GM21737 (cell line): ENCODE data around the gene ASTN1.

ENCODE experiments used
- ATAC-seq: cut with Tn5 transposase; IDR thresholded peaks from one replicate; pipeline ENCODE4 v1.9.1; 2021; ENCODE audit warnings: mild to moderate bottlenecking, moderate library complexity; ENCODE audit not compliant: unreplicated experiment

Gene ASTN1

DNA sequence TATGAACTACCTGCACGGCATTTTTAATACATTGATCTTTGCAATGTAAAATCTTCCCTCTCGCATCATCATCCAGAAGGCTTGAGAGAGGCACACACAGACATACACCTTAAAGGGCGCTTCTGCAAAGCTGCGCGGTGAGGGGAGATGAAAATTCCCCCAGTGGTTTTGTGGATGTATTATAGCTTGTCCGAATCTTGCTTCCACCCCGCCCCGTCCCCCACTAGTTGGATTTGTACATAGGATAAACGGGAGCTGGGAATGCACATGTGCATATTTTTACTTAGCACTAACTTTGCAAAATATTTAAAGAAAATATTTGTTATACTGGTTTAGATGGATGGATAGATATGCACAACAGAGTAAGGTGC is 542 bp upstream of the ASTN1 start:
- no peak for ATAC-seq

DNA sequence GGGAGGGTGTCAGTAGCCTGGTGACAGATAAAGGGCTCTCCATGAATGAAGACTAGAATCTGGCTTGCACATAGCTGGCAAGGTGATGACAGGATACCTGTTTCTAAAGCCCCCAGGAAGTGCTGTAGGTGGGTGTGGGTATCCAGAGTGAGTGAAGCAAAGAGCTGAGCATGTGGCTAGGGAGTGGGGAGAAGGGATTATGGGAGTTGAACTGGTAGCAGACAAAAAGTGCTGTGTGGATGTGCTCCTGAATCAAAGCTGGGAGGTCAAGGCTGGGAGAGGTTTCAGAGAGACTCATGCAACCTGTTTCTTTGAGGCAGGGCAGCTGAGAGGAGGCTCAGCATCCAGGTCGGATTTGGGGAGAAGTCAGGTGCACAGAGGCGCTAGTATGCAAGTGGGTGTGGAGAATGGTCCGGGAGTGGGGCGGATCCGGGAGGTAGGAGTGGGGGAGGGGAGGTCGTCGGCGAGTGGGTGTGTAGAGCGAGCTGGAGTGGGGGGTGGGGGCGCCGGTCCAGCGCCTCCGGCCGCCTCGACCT is 600 bp downstream of the ASTN1 start:
- no peak for ATAC-seq

DNA sequence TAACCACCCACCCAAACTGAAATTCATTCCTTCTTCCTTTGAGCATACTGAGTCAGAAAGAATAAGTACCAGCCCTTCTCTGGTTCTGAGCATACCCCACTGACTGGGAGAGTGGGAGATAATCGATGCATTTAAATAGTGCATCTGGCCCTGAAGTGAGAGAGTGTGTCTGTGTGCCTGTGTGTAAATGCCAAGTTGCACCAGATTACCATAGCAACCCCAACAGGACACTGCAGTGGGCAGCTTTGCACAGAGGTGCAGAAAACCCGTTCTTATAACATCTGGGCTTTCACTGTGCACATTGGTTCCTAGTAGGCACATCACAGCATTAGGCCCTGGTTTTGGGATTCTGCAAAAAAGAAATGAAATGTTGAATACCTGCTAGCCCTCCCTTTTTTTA is 2.3 kb downstream of the ASTN1 start:
- no peak for ATAC-seq

DNA sequence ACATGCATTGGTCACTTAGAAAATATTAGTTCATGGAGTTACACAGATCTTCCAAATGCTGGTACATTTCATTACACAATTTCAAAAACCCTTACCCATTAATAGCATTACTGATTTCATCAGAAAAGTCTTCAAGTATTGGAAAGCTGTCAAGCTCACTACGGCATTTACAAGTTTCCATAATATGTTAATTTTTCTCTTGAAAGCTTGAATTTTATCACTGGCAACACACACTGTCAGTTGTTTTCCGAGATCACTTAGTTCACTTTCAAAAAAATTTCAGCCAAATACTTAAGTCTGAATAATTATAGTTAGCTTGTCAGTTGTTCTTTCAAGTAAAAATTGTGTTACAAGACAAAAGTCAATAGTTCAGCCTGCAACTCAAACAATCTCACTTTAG is 18.0 kb downstream of the ASTN1 start:
- ATAC-seq = no peak

DNA sequence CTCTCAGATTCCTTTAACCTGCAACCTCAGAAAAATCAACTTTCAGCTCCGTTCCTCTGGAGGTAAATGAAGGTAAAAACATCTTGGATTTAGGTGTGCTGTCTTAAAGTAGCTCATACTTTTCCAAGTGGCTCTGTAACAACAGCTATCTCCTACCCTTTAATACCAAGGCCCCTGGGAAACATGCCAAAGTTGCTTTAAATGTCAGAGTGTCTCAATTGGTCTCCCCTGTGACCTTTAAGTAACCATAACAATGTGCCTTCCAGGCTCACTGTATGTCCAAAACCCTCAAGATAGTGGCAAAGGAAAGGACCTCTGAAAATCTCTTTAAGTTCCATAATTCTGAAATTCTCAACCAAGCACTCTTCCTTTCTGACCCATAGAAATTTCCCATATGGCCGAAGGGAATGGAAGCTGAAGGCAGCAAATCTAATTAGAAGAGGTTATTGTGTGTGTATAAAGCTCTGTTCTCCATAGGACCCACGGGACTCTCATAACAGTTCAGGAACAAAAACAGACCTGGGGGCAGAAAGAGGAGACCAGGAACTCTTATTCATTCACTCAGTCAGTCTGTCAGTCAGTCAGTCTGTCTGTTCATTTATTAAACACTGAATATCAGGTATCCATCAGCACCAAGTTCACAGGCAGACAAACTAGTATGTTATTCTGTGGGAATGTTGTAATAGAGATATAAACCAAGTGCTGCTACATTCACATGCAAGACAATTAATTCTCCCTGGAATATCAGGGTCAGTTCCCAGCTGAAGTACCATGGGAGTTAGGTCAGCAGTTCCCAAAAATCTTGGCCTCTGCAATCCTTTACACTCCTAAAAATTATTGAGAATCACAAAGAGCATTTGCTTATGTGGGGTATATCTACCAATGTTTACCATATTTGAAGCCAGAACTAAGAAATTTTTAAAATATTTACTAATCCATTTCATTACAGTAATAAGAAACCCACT is 19.1 kb downstream of the ASTN1 start:
- ATAC-seq = no peak

DNA sequence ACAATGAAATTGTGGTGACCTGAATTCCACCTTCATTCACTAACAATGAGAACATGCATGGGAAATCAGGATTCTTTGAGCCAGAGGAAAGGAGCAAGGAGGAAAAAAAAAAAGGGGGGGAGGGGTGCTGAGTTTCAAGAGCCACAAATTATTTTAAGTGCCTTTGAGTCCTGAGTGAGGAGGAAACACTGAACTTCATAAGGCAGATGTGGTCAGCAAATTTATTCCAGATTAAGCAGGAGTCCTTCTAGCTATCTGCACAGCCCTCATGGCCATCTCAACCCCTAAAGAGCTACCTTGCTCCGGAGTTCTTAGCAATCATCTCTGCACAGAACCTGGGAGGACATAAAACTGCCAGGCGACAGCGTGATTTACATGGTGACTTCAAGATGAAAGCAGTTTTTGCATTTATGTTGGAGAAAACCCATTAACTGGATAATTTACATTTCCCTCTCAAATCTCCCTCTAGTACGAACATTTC is 21.7 kb downstream of the ASTN1 start:
- ATAC-seq = no peak

DNA sequence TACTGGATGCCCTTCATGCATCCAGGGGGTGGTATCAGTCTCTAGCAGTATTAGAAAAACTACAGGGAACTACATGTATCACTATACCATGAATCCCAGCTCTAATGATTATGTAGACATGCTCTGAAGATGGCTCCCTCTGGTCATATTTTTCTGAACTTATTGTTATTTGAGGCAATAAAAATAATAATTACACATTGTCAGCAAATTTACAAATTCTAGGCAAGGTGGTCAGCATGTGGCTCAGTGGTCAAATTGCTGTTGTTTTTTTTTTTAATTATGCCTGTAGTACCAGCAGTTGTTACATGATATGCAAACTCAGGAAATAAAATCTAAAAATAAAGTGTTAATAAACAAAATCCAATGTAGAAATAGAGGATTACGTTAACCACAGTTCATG is 22.5 kb downstream of the ASTN1 start:
- ATAC-seq = no peak

DNA sequence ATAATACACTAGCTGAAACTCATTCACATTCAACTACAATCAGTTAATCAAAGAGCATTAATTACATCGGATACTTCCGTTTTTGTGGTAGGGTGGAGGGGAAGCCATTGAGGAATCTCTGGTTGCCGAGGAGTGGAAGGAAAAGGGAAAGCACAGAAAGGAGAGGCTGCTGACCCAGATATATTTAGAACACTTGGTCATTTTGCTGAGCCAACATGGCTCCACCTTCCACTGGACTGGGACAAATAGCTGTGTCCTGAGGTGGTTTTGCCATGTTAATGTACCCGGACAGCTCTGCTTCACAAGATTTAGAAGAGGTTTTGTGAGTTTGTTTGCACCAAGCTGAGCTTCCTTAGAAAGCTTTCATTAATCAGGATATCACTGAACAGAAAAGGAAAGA is 26.2 kb downstream of the ASTN1 start:
- ATAC-seq = no peak

DNA sequence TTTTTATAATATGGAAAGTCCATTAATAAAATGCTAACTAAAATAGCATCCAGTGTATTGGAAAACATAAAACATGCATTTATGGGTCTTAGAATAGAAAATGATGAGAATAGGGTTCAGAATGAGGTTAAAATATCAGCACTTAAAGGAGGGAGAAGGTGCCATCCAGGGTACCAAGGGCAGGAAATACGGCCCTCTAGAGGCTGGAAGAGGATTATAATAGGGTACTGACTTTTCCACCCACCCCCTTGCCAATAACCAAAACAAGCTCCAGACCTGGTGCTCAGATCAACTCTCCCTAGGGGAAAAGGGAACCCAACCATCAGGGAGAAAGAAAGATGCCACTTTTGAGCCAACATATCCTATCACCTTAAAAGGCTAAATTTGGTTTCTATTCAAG is 26.7 kb downstream of the ASTN1 start:
- no peak for ATAC-seq

DNA sequence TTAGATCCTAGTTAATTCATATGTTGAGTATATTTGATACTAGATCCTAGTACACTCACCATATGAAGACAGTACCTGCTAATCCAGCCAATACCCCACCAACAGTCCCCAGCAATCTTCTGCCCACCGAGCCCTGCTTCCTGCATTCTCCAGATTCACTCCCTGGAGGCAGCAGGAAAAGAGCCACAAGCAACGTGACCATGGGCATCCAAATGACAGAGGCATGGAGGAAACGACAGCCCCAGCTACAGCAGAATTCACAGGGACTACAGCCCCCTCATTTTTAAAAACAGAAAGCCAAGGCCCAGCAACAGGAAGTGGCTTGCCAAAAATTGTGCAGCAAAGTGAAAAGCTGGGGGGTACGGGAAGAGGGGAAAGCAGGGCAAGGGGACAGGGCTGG is 29.3 kb downstream of the ASTN1 start:
- no peak for ATAC-seq

DNA sequence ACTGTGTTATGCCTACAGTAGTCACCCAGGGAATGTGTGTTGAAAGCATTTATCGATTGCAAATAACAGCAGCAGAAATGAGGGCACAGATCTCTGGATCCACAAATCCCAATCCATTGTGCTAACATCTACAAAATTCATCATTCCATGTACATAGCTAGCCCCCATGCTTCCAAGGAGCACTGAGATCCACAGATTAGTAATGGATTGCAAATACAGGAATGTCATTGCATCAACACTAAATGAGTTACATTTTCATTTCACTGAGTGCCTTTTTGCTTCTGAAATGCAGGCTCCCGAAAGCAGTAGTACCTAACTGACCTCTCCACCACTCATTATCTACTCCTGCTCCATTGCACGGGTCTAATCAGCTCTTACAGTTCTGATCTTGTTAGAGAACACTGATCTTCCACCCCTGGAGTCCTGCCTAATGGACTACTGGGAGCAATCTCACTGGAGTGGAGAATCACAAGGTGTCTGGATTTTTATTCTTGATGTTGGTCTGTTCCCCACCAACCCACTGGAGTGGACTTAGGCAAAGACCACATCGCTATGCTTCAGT is 30.5 kb downstream of the ASTN1 start:
- no peak for ATAC-seq

DNA sequence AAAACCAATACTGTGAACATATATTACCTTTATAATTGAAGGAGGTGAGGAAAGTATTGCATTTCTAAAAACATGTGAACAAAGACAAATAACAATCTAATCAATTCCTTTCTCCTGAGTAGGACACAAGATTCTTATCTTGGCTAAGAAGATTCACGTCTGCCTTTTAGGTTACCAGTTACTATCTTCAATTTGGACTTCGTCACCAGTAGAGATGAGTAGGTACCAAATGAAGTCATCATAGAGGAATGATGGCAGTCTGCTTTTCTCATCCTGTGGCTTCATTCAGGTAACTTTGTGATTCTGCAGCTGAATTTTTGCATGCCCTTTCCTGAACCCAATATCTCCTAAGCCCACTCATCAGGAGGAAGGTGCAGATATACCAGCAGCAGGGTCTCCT is 32.4 kb downstream of the ASTN1 start:
- no peak for ATAC-seq

DNA sequence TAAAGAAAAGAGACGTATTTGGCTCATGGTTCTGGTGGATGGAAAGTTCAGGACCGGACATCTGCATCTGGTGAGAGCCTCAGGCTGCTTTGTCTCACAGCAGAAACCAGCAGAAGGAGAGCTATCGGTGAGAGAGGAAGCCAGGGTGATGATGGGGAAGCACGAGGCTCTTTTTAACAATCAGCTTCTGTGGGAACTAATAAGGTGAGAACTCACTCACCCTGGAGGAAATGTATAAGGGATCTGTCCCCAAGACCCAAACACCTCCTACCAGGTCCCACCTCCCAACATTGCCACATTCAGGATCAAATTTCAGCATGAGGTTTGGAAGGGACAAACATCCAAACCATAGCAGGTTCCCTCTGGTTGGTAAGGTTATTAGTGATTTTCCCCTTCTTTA is 32.8 kb downstream of the ASTN1 start:
- ATAC-seq = no peak

DNA sequence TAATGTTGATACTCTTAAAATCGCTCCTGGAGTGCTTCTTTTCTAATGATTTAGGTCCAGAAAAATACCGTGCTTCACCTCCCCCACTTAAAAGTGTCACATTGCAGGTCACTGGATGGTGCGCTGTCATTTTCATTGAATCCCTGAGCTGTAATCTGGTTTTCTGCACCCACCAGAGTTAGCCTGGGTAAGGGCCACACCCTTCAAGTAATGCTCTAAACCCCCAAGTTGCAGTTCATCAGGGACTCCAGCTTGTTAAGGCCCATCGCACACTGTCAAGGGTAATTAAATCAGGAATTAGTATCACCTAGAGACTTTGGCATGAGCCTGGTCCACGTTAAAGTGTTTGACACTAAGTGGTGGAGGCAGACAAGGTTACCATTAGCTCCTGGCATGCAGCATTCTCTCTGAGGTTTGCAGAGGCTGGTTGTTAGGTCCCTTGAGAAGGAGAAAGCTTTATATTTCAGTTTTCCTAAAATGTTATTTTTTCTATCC is 34.0 kb downstream of the ASTN1 start:
- ATAC-seq = no peak

DNA sequence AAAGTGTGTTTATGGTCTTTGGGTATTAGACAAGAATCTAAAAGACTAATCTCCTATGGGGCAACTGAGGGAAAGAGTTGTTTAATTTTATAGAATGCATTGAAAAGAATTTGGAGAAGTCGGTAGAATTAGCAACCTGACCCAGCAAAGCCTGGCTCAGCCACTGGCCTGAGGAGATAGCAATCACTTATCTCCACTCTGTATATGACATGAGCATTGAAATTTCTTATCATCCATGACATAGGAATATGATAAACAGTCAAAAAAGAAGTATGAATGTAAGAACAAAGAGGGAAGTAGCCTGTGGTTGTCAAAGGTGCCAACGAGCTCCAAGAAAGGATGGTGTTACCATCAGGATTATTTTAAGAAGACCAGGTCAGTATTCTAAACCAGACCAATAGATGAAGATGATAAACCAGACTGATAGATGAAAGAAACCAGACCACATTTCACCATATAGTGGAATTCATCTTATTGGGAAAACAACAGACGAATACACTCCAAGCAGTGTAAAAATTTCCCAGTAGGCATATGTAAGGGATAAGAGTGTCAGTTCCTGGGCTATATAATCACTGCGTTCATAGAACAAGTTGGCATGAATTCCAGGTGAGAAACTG is 35.7 kb downstream of the ASTN1 start:
- no peak for ATAC-seq

DNA sequence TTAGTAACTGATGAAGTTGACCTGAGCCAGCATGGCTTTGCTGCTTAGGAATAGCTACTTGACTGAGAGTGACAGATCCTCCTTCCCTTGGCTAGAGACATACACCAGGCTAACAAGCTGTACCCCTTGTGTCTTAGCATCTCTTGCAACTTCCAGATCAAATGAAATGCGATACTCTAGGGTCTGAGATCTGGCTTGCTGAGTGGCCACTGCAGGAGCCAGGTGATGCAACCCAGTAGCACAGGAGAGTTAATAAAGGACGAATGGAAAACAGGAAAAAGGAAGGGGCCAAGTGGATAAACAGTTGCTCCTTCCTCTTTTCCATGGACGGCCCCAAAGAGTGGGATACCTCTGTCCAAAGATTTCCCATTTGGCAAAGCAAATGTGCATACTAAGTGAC is 38.2 kb downstream of the ASTN1 start:
- no peak for ATAC-seq

DNA sequence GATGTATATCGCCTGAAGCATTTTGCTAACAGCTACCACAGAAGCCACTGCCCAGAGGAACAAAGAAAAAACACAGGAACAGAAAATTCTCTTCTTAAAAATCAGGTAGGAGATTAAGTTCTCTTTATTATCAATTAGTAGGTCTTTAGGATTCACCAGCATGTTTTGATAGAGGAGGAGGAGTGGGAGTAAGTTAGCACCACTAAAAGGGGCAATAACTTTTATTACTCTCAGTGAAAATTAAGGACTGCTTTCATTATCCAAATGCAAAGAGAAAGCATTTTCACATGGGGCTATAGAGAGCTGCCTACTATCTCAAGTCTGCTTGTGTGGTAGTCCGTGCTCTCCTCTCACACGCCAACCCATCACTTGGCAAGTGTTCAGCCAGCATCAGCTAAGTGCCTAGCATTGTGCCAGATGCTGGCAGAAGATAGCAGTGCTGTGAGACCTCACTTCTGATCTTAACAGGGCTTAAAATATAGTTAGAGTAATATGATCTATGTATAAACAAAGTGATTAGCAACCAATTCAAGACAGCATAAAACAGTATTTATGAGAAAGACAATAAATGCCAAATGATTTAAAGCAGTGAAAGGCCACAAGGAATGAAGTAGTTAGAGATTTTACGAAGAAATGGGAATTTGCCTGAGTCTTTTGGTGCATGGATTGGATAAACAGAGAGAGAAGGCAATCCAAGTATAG is 39.8 kb downstream of the ASTN1 start:
- no peak for ATAC-seq

DNA sequence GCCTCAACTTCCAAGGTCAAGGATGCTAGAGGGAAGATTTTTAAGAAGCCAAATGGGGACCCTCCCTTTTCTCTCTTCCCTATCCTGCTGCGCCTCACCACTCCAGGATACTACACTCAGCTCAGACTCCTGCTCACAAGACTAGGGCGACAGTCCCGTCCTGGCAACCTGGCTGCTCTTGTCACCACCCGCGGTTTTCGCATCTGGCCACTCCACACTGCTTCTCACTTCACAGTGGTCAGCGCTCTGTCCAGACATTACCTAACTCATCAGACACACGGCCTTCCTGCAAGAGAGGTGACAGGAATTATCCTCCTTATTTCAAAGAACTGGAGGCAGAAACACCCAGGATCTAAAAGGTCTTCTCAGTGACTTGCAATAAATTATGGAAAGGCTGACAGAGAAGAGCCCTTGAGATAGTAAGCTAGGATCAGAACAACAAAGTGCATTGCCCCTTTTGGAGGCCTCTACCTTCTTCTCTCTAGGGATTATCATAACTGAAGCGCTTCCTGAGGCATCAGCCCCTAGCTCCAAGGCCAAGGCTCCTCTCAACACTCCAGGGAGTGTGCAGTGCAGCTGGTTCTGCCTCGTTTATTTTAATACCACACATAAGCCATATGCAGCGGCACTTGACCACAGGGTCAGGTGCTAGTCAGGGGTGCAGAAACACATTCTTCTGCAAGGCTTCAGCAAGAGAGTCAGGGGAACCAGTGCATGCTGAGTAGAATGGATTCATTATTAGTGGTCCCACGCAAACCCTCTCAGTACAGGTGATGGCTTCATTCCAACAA is 41.9 kb downstream of the ASTN1 start:
- no peak for ATAC-seq

DNA sequence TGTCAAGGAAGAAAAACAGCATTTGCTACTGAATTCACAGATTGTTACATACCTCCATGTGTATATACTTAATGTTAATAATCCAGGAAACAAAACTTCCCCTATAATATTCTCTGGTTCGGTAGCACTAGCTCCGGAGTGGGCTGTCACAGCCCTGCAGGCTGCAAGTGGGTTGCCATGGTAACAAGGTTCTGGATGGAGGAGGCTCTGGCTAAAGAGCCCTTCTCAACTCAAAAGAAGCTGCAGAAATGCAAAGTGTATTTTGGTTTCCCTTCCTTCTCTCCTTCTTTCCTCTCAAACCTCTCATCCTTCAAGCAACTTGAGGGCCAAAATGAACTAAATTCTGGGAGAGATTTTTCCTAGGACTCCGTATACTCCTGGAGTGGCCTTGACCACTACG is 45.2 kb downstream of the ASTN1 start:
- ATAC-seq = no peak

DNA sequence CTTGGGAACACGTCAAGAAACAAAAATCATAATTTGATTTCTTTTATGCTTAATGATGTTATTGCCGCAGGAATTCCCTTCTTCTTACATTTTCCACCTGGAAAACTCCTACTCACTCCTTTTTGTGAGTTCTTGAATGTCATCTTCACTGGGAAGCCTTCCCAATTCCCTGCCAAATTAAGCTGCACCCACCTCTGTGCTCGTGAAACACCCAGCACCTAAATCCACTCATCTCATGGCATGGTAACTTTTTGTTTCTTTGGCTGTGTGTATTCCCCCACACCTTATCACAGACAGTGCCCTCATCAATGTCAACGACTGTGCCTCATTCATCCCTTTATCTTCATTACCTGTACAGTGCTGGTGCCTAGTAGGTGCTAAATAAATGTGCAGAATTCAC is 45.6 kb downstream of the ASTN1 start:
- no peak for ATAC-seq
